NCI-H510A (cell line): ENCODE results near the gene LIMA1.
"Not testable (repeated sequence)": the region's sequence is repeated elsewhere in the genome, so short reads cannot be mapped to it uniquely, and the experiment has no call there.

ENCODE experiments used
- DNase-seq: peaks from one replicate; lab custom pipeline; 2025; lab: John Stamatoyannopoulos, UW

Gene LIMA1

DNA sequence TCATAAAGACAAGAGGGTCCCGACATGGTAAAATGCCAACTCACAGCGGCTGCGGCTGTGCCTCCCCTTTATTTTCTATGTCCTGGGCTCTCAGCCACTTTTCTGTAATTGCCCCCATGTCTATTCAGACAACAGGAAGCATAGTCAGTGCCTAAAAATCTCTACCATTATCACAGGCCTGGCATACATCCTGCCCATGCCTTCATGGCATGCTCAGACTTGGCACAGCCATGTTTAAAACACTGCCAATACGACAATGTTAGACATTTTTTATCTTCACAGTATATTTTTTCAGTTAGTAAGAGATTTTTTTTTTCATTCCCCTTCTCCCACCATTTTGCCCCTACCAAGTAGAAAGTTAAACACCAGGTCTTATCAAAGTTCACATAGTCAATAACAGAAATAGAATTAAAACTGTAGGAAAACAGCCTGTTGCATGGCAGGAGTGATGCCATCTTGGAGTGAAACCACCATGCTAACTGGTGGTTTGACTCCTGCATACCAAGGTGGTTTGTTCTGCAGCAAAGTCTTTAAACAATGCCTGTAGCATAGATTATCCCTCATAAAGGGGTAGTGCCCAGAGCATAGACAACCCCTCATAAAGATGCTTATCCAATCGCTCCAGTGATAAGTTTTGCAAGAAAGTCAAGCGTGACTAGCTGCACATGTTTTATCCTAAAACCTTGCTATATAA, 97.2 kb downstream of the LIMA1 start:
- DNase-seq, result no peak

DNA sequence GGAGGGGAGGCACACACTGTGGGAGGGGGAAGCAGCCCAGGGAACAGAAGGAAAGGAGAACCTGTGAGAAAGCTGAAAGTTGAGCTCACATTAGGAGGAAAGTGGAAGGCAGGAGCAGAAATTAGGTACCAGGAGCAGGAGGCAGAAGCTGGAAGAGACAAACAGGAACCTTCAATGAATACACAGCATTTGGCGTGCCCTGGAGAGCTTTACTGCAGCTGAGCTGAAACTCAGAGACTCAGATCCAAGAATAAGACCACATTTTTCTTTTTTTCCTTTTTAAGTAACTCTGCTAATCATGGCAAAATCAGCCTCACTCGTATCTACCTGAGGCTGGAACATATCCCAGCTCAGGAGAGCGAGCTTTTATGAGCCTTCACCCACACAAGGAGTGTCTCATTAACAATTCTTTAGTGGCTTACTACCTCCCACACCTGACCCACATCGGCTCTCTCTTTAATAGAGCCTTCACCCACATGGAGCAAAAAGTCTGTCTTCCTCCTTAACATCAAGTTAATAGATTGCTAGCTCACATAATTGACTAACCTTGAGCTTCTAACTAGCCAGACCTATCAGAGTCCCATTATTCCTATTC, 97.9 kb downstream of the LIMA1 start:
- no peak for DNase-seq

DNA sequence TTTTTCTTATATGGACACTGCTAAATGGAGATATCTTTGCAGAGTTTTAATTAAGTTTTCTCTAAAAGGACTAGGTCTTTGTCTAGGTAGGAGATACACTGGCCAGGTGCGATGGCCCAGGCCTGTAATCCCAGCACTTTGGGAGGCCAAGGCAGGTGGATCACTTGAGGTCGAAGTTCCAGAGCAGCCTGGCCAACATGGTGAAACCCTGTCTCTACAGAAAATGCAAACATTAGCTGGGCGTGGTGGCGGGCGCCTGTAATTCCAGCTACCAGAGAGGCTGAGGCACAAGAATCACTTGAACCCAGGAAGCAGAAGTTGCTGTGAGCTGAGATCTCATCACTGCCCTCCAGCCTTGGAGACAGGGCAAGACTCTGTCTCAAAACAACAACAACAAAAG, 99.1 kb downstream of the LIMA1 start:
- DNase-seq, result no peak

DNA sequence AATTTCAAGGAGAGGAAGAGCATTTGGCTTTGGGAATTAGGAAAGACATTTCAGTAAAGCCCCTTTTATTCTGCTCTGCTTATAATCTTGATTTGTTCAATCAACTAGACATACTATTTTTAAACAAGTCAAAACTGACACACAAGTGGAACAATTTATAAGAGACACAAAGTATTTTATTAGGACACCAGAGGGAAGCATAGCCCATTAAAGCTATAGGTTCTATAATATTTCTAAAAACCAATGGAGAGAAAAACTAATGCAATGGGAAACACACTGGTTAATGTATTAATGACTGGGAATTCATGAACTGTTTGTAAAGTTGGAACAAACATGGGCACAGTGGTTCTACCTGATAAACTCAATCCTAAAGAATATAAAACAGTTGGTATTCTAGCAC, 100.9 kb downstream of the LIMA1 start:
- no peak for DNase-seq

DNA sequence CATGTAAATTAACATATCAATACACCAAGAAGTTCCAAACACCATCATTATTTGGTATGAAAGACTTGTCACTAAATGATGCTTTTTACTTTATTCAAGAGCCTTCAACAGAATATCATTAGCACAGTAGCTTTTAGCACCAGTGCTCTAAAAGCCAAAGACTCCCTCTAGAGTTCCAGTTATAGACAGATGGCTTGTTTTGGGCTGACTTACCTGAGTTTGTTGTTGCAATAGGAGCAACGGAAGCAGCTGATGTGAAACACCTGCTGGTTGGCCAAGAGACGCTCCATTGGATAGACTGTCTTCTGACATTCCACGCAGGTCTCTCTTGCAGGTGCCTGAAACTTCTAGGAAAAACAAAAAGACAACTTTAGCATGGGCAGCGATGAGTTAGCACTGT, 101.6 kb downstream of the LIMA1 start:
- no peak for DNase-seq

DNA sequence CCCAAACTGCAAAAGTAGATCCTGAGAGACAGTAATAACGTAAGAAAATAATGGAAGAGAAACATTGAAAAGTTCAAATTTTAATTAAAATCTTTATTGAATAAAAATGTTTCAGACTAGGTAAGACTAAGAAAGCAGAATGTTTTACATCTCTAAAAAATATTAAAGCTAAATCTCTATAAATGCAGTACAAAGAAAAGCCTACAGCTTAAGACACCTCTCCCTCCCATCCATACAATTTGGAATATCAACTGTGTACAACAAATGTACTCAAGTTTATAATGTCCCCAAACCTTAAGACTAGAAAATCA, 107.6 kb downstream of the LIMA1 start:
- no peak for DNase-seq

DNA sequence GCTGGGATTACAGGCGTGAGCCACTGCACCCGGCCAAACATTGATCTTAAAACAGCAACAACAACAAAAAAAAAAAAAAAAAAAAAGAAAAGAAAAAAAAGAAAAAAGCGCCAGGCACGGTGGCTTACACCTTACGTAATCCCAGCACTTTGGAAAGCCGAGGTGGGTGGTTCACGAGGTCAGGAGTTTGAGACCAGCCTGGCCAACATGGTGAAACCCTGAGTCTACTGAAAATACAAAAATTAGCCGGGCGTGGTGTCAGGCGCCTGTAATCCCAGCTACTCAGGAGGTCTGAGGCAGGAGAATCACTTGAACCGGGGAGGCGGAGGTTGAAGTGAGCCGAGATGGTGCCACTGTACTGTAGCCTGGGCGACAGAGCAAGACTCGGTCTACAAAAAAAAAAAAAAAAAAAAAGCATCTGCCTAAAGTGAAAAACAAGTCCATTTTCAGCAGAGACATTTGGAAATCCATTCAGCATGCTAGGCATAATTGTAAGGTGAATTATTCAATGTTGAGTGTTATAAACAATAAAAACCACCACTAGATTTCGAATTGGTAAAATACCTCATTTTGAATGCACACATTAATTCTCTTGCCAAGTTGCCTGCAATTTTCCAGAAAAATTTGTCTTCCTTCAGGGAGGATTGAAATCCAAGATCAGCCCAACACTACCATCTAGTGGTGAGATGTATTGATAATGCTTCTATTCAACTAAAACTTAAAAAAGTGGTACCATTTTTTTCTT, 108.2 kb downstream of the LIMA1 start:
- no peak for DNase-seq

DNA sequence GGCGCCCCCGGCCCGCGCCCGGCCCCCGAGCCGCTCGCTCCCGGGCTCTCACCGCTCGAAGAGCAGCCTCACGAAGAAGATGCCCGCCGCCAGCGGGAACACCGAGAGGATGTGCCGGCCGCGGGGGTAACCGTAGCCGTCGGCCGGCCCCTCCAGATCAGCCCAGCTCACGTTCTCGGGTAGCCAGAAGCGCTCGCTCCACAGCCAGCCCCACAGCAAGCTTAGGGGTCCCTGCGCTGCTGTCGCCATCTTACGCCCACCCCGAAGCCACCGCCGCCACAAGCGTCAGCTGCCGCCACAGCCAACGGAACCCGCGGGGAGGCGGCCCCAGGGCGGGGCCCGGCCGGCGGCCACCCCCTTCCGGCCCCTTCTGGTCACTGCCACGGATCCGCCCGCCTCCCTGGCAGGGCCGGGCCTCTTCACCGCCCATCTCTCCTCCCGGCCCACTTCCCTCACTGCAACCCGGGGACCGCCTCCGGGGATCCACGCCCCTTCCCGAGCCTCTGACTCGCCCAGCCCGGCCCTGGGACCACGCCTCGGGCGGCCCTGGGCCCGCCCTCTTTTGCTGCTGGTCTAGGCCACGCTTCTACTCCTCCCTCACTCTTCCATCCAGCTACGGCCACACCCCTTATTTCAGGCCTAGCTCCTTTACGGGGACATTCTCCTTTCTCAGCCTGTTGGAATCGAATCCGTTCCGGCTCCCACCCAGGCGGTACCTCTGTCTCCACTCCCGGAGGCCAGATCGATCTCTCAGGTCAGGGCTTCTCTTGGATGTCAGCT, 116.1 kb downstream of the LIMA1 start, which contains the start of gene CERS5:
Gene CERS5 (minus strand): TSS at position 321 of the 780 bp plus-strand sequence. CDS start 72 bp downstream, at position 249.
- DNase-seq, result peak; percentile 93

DNA sequence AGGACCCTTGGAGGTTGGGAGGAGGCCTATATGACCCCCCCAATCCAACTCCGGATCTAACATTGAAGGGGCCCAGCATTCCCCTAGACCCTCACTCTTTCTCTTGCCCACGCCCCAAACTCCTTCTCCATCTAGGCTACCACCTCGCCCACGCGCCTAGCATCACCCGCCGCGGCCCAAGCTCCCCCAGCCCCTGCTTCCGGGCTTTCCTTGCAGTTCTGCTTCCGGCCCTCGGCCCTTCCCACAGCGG, 116.6 kb downstream of the LIMA1 start:
- DNase-seq, result no peak

DNA sequence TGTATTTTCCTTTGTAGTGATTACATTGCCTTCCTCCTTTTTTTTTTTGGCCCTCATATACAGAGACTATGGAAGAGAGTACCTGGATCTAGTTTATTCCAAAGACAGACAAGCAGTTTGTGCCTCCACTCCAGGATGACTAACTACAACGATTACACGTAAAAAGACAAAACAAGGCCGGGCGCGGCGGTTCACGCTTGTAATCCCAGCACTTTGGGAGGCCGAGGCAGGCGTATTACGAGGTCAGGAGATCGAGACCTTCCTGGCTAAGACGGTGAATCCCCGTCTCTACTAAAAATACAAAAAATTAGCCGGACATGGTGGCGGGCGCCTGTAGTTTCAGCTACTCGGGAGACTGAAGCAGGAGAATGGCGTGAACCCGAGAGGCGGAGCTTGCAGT, 118.4 kb downstream of the LIMA1 start:
- DNase-seq, result no peak

DNA sequence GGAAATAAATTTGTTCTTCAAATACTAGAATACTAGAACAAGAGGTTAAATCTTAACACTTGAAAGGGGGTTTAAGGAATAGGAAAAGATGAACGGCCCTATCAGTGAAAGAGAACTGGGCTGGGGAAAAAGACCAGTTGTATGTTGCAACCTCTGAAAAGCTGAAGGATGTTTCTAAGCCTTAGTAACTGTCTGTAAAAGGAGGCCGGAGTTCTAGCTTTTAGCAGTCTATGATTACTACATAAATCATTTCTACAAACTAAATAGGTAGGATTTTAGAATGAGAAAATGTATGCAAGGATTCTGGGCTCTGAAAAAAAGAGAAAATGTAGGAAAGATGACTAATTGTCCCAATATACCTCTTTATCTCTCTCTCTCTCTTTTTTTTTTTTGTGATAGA, 121.1 kb downstream of the LIMA1 start:
- DNase-seq, result no peak

DNA sequence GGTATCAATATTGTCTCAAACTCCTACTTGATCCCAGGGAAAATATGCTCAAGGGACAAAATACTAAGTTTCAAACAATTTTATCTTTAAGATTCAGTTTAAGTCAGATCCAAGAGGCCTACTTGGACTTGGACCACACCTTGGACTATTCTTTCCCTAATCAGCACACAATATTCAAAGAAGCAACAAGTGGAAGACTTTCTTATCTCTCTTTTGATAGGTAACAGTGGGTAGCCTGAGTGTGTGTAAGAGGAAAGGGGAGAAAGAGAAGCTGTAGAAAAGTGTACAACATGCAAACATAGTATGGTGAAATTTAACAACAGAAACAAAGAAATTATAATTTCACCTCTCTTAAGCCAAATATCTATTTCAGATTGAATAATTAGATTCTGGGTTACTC, 122.7 kb downstream of the LIMA1 start:
- DNase-seq, result no peak

DNA sequence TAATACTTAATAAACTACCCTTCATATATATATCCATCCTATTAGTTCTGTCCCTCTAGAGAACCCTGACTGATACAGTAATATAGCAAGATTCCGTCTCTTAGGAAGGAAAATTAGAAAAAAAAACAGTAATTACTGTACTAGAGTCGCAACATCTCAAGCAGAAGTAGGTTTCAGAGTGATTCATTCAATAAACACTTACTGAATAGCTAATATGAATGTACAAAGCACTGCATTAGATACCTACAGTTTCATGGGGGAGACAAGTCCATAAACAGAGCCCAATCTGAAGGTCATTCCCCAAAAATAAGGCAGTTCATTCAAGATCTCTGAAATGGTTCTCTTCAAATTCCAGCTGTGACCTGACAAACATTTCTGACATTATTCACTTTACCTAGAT, 126.1 kb downstream of the LIMA1 start:
- DNase-seq, result no peak

DNA sequence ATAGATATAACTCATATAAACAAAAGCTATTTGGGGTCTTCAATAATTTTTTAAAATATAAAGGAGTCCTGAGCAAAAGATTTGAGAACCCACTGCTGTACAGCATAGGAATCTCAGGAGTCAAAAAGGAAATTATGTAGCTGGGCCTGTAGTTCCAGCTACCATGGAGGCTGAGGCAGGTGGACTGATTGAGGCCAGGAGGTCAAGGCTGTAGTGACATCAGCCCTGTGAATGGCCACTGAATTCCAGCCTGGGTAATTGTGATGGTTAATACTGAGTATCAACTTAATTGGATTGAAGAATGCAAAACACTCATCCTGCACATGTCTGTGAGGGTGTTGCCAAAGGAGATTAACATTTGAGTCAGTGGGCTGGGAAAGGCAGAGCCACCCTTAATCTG, 126.7 kb downstream of the LIMA1 start:
- no peak for DNase-seq

DNA sequence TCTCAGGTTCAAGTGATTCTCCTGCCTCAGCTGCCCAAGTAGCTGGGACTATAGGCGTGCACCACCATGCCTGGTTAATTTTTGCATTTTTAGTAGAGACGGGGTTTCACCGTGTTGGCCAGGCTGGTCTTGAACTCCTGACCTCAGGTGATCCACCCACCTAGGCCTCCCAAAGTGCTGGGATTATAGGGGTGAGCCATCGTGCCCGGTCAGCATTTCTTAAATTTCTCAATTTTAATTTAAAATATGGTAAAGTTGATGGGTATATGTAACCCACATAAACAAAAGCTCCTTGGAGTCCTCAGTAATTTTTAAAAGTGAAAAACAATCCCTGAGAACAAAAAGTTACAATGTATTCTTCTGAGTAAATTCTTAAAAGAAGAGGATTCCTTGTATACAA, 128.4 kb downstream of the LIMA1 start:
- DNase-seq, result not testable (repeated sequence)

DNA sequence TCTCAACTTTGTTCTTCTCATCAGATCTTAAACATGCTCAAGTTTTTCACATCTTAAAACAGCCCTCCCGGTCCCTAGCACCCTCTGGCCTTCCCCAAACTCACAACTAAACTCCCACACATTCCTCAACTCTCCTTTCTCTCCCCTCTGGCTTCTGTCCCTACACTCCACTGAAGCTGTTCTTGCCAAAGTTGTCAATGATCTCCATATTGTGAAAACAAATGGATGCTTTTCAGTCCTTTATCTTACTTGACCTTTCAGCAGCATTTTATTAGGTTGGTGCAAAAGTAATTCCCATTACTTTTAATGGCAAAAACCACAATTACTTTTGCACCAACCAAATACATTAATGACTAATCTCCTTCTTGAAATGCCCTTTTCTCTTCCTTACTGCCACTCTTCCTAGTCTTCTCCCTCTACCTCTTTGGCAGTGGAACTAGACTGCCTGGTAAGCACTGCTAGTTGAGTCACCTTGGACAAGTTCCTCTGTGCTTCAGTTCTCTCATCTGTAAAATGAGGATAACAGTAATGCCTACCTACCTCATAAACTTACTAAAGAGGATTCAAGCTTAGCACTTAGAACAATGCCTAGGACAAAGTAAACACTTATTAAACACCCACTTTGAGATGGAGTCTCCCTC, 132.2 kb downstream of the LIMA1 start:
- no peak for DNase-seq

DNA sequence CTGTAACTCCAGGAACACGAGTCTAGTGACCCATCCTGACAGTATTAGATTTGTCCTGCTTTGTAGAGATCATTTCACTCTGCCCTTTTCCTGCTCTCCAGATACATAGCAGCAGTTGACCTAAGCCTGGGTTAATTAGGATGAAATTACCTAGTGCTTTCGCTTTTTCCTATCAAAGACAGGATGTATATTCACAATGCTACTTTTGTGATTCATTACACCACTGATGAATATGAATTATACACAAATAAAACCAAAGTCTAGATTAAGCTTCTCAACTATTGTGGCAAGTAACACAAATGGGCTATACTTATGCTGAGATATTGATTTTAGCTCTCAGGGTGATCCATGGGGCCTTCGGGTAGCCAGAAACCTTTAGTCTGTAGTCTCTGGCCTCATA, 134.0 kb downstream of the LIMA1 start:
- DNase-seq, result no peak

DNA sequence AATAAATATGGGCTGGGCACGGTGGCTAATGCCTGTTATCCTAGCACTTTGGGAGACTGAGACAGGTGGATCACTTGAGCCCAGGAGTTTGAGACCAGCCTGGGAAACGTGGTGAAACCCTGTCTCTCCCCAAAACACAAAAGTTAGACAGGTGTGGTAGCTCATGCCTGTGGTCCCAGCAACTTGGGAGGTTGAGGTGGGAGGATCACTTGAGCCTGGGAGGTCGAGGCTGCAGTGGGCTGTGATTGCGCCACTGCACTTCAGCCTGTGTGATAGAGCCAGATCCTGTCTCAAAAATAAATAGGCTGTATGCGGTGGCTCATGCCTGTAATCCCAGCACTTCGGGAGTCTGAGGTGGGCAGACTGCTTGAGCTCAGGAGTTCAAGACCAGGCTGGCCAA, 135.3 kb downstream of the LIMA1 start:
- DNase-seq, result not testable (repeated sequence)

DNA sequence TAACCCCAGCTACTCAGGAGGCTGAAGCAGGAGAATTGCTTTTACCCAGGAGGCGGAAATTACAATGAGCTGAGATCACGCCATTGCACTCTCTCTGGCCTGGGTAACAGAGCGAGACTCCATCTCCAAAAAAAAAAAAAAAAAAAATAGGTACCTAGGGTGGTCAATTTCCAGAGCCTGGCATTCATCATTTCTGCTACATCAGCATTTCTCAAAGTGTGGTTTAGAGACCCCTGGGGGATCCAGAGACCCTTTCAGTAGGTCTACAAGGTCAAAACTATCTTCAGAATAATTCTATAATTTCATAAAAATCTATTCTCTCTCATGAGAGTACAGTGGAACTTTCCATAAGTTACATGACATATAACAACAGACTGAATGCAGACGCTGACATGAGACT, 136.0 kb downstream of the LIMA1 start:
- DNase-seq, result no peak

DNA sequence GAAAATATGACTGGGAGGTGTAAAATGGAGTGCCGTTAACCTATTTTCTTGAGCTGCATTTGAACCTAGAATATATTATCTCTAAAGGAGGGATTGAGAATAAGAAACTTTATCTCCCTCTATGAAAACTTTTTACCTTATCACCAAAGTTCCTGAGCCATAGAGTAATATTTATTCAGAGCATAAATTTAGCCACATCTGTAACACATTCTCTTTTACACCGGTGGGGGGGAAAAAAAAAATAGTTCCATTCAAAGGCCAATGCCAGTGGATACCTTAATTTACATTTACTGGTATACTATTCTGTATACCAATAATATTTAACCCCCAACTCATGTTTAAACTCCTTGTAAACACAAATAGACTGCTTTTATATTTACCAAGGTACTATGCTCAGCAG, 137.9 kb downstream of the LIMA1 start:
- DNase-seq, result no peak

DNA sequence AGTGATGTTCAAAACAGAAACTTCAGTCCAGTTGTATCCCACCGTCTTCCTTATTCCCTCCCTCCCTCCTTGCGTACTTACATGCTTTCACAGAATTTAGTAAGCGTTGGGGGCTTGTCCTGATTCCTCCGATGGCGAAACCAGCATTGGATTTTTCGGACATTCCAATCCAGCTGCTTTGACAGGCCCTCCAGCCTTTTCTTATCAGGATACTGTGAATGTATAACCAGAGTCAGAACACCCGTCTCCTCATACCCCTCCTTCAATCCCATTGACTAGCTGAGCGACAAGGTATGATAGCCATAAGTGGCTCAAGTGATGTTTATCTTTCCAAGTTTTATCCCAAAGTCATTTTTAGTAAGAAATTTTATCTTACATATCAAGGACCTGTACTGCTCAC, 140.3 kb downstream of the LIMA1 start:
- no peak for DNase-seq

DNA sequence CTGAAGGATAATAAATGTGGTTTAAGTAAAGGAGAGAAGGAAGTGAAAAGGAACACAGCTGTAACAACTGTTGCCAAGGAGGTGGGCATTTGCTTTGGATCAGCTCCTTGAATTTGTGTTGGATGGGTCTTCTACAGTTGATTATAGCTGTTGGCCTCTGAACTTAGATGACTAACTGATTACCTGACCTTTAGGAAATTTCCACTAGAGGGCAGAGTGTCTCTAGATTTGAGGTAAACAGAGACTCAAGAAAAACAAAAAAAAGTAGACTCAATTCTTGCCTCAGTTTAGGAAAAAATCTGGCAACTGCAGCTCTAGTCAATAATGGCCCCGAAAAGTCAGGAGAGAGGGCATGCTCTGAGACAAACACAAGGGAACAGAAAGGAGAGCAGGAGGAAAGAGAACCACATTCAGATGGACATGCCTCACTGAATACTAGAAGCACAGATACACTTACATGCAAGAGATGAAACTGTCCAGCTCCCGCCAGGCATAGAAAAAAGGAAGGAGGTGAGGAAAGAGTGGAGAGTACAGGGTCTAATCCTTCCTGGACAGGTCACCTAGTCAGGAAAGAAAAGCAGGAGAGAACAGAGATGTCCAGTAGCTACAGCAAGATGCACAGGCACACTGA, 150.7 kb downstream of the LIMA1 start:
- no peak for DNase-seq
